Measurements from ENCODE around the gene B3GALT4. TPM values are rescaled to one million over a fixed set of nuclear protein-coding genes. Genes with fewer than 3 reads are reported as not detected.

The B3GALT4 gene
- total and polyA plus RNA-seq, 2 experiments from 2014 or later = 2.6 to 2.7 TPM

DNA sequence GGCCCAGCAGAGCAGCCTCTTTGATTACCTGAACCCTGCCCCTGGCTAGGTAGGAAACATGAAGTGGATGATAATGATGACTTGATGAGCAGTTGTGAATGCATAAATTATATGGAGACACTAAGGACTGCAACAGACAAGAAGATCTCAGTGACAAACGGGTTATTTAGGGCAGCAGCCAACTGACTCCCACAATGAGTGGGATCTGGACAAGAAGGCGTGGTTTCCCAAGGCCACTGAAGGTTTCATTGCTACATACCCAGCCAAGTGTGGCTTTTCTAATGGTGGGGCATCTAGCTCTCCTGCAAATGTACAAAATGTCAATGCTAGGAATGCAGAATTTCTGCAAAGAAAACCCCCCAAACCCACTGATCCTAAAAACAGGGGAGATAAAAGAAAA is 39.2 kb upstream of the B3GALT4 start:
- H3K36me3 ChIP-seq (ENCODE audit: low read depth) = no peaks in the 10 kb centered on the region
- no peaks in the 10 kb centered on the region for H3F3A ChIP-seq (ENCODE audit: insufficient read depth)
- TF ChIP-seq EZH2 (IDR thresholded peaks at IDR 0.05; ENCODE audit: insufficient read depth, poor library complexity, severe bottlenecking) (no peak), EZH2phosphoT487 (IDR thresholded peaks at IDR 0.05; ENCODE audit: insufficient read depth, low read depth) (no peak)
- no peaks in the 10 kb centered on the region for H4K20me1 ChIP-seq (ENCODE audit: insufficient read depth)
- in situ Hi-C loops (cut with MboI) = no loop called here
- no peak overlapping the region for H3K9ac ChIP-seq
- WGBS, 2 experiments (ENCODE audit: low coverage in 1 of 2, low lambda C conversion rate in 2 of 2, missing lambda C conversion rate in 2 of 2) = 21 to 26% methylated on average over 2 of the region's 2 CpGs
- no peaks in the 10 kb centered on the region for H3K9me2 ChIP-seq (ENCODE audit: insufficient read depth)
- H3K4me2 ChIP-seq (ENCODE audit: unreplicated experiment) = no peak overlapping the region
- no peaks in the 10 kb centered on the region for H3K4me1 ChIP-seq (ENCODE audit: insufficient read depth)
- no peak overlapping the region for H3K27ac ChIP-seq
- H3K79me2 ChIP-seq (ENCODE audit: insufficient read depth) = no peaks in the 10 kb centered on the region
- H3K27me3 ChIP-seq (replicated peaks; ENCODE audit: insufficient read depth) = peaks cover 27% of the 10 kb centered on the region
- H2AFZ ChIP-seq = no peak overlapping the region
- no peaks in the 10 kb centered on the region for H3K9me3 ChIP-seq (ENCODE audit: low read depth)
- no peak overlapping the region for H3K4me3 ChIP-seq
- no peak for DNase-seq

DNA sequence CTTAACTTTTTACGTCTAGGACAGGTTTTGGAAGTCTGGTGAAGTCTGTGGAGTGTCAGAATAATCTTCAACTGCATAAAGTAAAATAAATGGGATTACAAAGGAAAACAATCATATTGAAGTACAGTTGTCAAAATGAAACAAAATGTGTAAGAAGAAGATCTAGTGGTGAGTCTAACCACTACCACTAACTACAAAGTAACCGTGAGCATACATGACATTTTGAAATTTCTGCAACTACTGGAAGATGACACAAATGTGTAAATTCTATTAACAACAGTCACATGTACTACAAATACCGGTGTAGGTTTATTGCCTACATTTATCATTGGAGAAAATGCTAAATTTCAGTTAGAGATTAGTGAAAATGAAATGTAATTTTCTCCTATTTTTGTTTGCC is 35.0 kb upstream of the B3GALT4 start:
- H4K20me1 ChIP-seq (ENCODE audit: insufficient read depth) = no peaks in the 10 kb centered on the region
- in situ Hi-C loops (cut with MboI) = loop anchor here (10.0 kb wide), 1 partner anchor 227 kb away; no protein-coding TSS in a partner anchor
- WGBS, 2 experiments (ENCODE audit: low coverage in 1 of 2, low lambda C conversion rate in 2 of 2, missing lambda C conversion rate in 2 of 2) = 52 to 54% methylated on average over 3 of the region's 3 CpGs
- no peaks in the 10 kb centered on the region for H3K9me3 ChIP-seq (ENCODE audit: low read depth)
- H3K4me3 ChIP-seq = no peak overlapping the region
- peaks cover 7% of the 10 kb centered on the region; the same call in 1 of the 2 replicates for H3K27me3 ChIP-seq (replicated peaks; ENCODE audit: insufficient read depth)
- H3F3A ChIP-seq (ENCODE audit: insufficient read depth) = no peaks in the 10 kb centered on the region
- H3K79me2 ChIP-seq (ENCODE audit: insufficient read depth) = no peaks in the 10 kb centered on the region
- no peaks in the 10 kb centered on the region for H3K4me1 ChIP-seq (ENCODE audit: insufficient read depth)
- H3K9ac ChIP-seq = no peak overlapping the region
- DNase-seq = no peak
- H3K27ac ChIP-seq = no peak overlapping the region
- H3K36me3 ChIP-seq (ENCODE audit: low read depth) = no peaks in the 10 kb centered on the region
- H3K4me2 ChIP-seq (ENCODE audit: unreplicated experiment) = no peak overlapping the region
- H2AFZ ChIP-seq = no peak overlapping the region
- H3K9me2 ChIP-seq (ENCODE audit: insufficient read depth) = no peaks in the 10 kb centered on the region
- TF ChIP-seq EZH2 (IDR thresholded peaks at IDR 0.05; ENCODE audit: insufficient read depth, poor library complexity, severe bottlenecking) (no peak), EZH2phosphoT487 (IDR thresholded peaks at IDR 0.05; ENCODE audit: insufficient read depth, low read depth) (no peak)

GRCh38 chr6:33243476-33243875 is 33.4 kb upstream of the B3GALT4 start:
- in situ Hi-C loops (cut with MboI) = loop anchor here (10.0 kb wide), 1 partner anchor 229 kb away; no protein-coding TSS in a partner anchor
- WGBS, 2 experiments (ENCODE audit: low coverage in 1 of 2, low lambda C conversion rate in 2 of 2, missing lambda C conversion rate in 2 of 2) = 4 to 7% methylated on average over 1 of the region's 1 CpG
- no peaks in the 10 kb centered on the region for H3K9me2 ChIP-seq (ENCODE audit: insufficient read depth)

GRCh38 chr6:33247977-33248642 is 28.8 kb upstream of the B3GALT4 start:
- Histone ChIP-seq H3K9me2 (ENCODE audit: insufficient read depth) (no peaks in the 10 kb centered on the region), H3K4me1 (ENCODE audit: insufficient read depth) (peaks cover 41% of the 10 kb centered on the region), H3K9me3 (ENCODE audit: low read depth) (no peaks in the 10 kb centered on the region), H3K4me2 (ENCODE audit: unreplicated experiment) (peak overlapping the region; percentile 98), H4K20me1 (ENCODE audit: insufficient read depth) (no peaks in the 10 kb centered on the region), H3K79me2 (ENCODE audit: insufficient read depth) (peaks cover 14% of the 10 kb centered on the region), H3K27ac (peak overlapping the region; percentile 98), H2AFZ (peak overlapping the region; percentile 81), H3K27me3 (replicated peaks; ENCODE audit: insufficient read depth) (no peaks in the 10 kb centered on the region), H3F3A (ENCODE audit: insufficient read depth) (peaks cover 35% of the 10 kb centered on the region), H3K36me3 (ENCODE audit: low read depth) (no peaks in the 10 kb centered on the region), H3K9ac (peak overlapping the region; percentile 95), H3K4me3 (peak overlapping the region; percentile 75)
- 3 to 5% methylated on average over 14 to 28 of the region's 28 CpGs for WGBS, 2 experiments (ENCODE audit: low coverage in 1 of 2, low lambda C conversion rate in 2 of 2, missing lambda C conversion rate in 2 of 2)
- no peak for TF ChIP-seq EZH2phosphoT487 (IDR thresholded peaks at IDR 0.05; ENCODE audit: insufficient read depth, low read depth)
- no peak for TF ChIP-seq EZH2 (IDR thresholded peaks at IDR 0.05; ENCODE audit: insufficient read depth, poor library complexity, severe bottlenecking)
- in situ Hi-C loops (cut with MboI) = loop anchor here (10.0 kb wide), 1 partner anchor 233 kb away; no protein-coding TSS in a partner anchor
- DNase-seq = peak; percentile 89

More at GRCh38 chr6:33243476-33243875, 33.4 kb upstream of the B3GALT4 start:
- H3K9me3 ChIP-seq (ENCODE audit: low read depth) = no peaks in the 10 kb centered on the region
- no peak overlapping the region for H3K9ac ChIP-seq
- no peak for DNase-seq
- H3K4me2 ChIP-seq (ENCODE audit: unreplicated experiment) = no peak overlapping the region
- no peak overlapping the region for H3K27ac ChIP-seq
- H3K36me3 ChIP-seq (ENCODE audit: low read depth) = no peaks in the 10 kb centered on the region
- no peak overlapping the region for H3K4me3 ChIP-seq
- 0 out of 2 replicates have a peak, but pooled peaks cover 3% of the 10 kb centered on the region for H3K4me1 ChIP-seq (ENCODE audit: insufficient read depth)
- no peaks in the 10 kb centered on the region for H4K20me1 ChIP-seq (ENCODE audit: insufficient read depth)
- TF ChIP-seq EZH2phosphoT487 (IDR thresholded peaks at IDR 0.05; ENCODE audit: insufficient read depth, low read depth) = no peak
- TF ChIP-seq EZH2 (IDR thresholded peaks at IDR 0.05; ENCODE audit: insufficient read depth, poor library complexity, severe bottlenecking) = no peak
- no peaks in the 10 kb centered on the region for H3K79me2 ChIP-seq (ENCODE audit: insufficient read depth)
- H3K27me3 ChIP-seq (replicated peaks; ENCODE audit: insufficient read depth) = no peaks in the 10 kb centered on the region; the same call in 1 of the 2 replicates
- no peaks in the 10 kb centered on the region for H3F3A ChIP-seq (ENCODE audit: insufficient read depth)
- H2AFZ ChIP-seq = no peak overlapping the region

Data from GM23248 (cell line).